HG03460 (cell line): ENCODE measurements around the gene ACTRT2.

ENCODE experiments used
- ATAC-seq: cut with Tn5 transposase; IDR thresholded peaks from one replicate; pipeline ENCODE4 v1.9.1; 2021; ENCODE audit not compliant: unreplicated experiment

The ACTRT2 gene

DNA sequence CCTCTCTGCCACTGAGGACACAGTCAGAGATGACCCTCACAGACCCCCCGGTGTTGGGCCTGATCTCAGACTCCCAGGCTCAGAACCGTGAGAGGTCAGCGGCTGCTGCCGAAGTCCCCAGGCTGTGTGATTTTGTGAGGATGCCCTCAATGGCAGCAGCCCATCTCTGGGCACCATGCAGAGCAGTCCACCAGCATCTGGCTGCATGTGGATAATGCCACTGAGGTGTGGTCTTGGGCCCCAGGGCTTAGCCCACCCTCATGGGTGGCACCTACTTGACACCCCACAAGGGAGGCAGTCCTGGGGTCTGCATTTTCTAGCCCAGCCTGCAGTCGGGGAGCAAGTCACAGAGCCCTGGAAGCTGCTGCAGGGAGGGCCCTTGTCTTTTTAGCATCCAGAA lies 5.5 kb upstream of the ACTRT2 start:
- ATAC-seq, result no peak

DNA sequence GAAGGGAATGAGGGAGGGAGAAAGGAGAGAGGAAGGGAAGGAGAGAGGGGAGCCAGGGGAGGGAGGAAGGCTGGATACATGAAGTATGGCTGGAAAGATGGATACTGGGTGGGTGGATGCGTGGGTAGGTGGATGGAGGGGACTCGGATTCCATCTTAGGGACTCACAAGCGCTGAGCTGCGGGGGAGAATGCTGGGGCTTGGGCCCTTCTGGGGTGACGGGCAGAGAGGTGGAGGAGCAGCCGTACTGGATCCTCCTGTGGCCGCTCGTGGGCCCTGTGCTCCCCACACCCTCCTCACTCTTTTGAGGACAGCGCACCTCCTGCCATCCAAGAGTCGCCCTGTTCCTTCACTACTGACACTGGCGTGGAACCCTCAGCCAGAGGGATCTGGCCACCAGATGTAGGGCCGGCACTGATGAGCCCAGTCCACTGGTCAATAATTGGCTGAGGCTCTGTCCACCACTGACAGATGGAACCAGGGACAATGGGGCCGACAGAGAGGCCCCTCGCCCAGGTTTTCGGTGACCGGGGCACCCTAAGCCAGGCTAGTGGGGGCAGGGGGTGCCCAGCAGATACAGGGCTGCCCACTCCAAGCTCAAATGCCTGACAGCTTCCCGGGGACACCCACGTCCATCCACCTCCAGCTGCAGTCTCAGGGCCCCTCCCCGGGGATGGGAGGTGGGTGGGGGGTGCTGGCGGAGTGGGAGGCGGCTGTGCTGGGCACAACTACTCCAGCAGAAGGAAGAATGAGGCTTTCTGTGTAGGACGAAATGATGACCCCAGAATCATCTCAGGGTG lies 4.4 kb upstream of the ACTRT2 start:
- ATAC-seq, result no peak

DNA sequence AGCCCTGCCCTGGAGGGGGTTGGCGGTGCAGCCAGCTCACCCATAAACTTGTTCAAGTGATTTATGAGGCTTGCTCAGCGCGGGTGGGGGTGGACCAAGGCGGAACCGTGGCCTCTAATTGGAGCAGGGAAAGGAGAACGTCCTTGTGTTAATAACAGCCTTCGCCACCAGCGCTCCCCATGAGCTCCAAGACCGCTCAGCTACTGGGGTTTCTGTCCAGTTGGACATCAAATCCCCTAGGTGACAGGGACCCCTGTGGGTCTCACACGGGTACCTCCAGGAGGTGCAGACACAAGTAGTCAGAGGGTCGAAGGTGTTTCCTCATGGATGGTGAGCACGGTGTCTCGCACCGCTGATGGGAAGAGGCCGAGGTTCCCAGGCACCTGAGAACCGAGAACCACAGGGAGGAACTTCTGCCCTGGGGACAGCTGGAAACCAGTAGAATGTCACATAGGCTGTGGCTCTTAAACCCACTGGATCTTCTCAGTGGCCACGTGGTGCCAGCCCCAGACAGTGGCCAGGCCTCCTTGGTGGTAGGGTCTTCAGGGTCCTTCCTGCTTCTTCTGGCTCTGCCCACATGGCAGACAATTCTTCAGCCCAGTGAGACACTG lies 3.7 kb upstream of the ACTRT2 start:
- no peak for ATAC-seq

DNA sequence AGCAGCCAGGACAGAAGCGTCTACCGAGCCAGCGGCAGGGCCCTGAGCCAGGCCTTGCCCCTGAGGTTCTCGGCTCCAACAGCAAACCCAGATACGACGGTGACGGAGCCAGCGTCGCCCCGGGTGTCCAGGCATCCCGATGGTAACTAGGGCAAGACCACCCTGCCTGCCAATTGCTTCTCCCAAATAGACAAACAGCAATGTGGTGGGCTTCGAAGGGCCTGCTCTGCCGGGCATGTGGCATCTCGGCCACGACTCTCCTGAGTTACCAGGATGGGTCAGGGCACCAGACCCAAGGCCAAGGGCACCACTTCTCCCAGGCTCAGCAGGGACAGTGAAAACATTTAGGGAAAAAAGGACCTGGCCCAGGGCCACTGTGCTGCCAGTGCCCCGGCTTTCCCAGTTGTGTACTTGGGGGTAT lies 3.2 kb upstream of the ACTRT2 start:
- ATAC-seq, result no peak

DNA sequence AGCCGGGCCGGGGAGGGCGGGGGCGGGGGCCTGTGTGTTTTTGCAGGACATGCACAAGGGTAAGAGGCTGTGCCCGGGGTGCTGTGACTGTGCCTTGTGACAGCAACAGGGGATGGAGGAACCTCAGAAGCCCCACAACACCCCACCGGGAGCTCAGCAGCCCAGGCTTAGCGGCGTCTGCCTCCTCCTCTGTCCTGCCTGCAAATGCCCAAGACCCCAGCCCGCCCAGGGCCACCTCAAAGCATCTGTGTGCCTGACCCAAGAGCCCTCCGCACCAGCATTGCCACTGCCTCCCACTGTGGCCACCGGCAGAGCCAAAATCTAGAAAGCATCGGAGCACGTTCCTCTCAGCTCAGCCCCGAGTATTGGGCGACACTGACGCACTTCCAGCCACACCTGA lies 2.7 kb upstream of the ACTRT2 start:
- ATAC-seq, result no peak

DNA sequence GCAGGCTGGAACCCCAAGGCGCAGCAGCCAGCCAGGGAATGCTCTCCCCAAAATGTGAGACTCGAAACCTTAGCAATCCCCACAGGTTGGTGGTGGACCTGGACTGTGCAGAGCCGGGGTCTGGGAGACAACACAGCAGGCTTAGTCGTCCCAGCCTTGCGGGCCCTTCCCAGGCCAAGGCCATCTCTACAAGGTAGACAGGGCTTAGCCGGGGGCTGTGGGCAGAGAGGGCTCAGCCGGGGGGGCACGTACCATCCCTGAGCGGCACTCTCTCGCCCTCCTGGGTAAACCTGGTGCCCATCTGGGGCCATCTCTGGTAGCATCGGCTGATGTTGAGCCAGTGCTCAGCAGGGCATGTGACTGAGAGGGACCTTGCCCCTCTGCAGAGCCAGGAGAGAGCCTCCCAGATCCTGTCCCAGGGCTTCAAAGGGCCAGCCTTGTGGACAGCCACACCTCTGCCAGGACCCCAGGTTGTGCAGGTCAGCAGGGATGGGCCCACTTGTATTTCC lies 2.2 kb upstream of the ACTRT2 start:
- no peak for ATAC-seq

DNA sequence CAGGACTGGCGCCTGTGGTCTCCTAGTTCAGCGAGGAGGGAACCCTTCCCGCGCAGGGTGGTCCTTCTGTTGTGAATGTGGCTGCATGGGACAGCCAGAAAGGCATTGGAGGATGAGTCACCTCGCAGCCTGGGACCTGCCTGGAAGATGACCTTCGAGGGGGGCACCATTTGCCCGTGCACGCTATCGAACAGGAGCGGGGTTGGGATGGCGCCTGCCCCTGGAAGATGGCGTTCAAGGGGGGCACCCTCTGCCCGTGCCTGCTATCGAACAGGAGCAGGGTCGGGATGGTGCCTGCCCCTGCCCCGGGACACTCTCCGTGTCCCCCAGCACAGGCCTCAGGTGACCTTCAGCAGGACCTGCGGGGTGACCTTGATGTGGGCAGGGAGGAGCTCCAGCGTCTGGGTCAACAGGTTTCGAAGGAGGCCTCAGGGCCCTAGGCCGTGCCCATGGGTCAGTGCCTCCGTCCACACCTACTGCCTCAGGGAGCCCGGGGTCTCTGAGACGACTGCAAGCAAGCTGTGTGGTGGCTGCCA lies 1.7 kb upstream of the ACTRT2 start:
- no peak for ATAC-seq

DNA sequence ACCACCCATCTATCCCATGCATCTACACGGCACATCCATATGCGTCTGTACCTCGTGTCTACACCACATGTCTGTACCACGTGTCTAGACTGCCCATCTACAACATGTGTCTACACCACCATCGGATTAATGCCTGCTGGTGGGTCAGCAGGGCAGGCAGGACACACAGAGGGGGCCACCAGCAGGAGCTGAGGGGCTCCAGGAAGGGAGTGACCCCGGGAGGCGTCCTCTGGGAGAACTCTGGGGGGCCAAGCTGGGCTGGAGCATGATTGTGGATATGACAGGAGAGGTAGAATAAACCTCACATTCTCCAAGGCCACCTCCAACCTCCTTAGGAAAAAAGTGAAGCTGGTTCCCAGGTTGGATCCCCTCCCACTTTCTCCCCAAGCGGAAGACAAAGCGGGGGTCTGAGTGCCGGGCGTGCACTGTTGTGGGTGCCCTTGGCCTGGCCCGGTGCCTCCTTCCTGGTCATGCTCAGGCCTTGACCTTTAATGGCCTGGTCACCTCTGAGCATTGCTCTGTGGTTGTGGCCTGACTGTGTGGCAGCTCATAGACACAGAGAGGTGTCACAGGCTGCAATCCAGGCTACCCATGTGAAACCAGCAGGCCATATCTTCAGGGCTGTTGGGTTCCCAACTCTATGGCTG lies 881 bp upstream of the ACTRT2 start:
- no peak for ATAC-seq

DNA sequence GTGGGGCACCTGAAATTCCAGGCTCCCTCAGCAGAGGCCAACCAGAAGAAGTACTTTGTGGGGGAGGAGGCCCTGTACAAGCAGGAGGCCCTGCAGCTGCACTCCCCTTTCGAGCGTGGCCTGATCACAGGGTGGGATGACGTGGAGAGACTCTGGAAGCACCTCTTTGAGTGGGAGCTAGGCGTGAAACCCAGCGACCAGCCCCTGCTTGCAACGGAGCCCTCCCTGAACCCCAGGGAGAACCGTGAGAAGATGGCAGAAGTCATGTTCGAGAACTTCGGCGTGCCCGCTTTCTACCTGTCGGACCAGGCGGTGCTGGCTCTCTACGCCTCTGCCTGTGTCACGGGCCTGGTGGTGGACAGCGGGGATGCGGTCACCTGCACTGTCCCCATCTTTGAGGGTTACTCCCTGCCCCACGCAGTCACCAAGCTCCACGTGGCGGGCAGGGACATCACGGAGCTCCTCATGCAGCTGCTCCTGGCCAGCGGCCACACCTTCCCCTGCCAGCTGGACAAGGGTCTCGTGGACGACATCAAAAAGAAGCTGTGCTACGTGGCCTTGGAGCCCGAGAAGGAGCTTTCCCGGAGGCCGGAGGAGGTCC lies 634 bp downstream of the ACTRT2 start:
- no peak for ATAC-seq

DNA sequence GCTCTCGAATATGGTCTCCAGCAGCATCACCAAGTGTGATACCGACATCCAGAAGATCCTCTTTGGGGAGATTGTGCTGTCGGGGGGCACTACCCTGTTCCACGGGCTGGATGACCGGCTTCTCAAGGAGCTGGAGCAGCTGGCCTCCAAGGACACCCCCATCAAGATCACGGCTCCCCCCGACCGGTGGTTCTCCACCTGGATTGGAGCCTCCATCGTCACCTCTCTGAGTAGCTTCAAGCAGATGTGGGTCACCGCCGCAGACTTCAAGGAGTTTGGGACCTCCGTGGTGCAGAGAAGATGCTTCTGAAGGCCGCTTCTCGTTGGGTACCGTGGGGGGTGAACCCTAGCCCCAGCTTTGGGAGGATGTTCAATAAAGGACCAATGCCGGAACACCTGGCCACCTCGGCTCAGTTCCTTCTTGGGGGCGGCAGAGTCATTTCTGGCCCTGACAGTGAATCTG lies 1.3 kb downstream of the ACTRT2 start:
- ATAC-seq, result no peak

DNA sequence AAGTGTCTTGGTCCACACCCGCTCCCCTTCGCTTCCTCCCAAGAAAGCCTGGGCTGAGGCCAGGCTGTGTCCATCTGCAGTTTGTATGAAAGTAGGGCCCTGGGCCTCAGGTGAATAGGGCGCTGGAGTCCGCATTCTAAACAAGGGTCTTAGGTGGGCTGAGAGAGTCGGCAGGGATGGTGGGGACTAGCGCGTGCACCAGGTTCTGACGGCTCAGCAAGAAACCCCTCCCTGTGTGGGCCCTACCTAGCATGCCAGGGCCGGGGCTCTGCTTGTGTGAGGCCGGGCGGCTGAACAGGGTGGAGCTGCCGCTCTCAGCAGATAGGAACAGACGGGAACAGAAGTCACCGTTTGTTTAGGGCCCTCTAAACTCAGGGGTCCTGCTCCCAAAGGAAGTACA lies 1.7 kb downstream of the ACTRT2 start:
- no peak for ATAC-seq

DNA sequence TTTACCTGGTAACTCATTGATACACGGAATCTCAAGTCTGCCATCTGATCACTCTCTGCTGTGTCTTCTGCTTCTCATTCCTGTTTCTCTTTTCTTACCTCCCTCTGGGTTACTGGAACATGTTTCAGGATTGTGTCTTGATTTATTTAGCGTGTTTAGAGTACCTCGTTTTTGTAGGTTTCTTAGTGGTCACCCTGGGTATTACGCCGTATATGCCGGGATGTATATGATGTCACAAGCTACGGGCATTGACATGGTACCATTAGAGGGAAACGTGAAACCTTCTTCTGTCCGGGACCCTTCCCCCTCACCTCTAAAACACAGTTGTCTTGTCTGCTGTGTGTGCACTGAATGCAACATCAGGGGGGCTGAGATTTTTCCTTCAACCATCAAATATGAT lies 2.8 kb downstream of the ACTRT2 start:
- no peak for ATAC-seq

DNA sequence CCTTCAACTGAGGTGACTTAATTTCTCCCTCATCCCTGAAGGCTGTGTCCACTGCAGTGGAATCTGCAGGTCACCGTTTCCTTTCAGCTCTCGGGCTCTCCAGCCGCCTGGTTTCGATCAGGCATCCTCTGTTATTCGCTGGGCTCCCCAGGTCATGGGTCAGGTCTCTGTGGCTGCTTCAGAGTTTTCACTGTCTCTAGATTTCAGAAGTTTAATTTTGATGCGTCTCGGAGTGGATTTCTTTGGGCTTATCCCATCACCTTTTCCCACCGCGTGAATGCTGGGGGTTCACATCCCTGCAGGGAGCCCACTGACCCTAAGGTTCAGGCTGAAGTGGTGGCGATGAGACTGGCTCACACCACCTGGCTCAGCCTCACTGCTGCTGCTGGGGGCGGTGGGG lies 3.3 kb downstream of the ACTRT2 start:
- no peak for ATAC-seq

DNA sequence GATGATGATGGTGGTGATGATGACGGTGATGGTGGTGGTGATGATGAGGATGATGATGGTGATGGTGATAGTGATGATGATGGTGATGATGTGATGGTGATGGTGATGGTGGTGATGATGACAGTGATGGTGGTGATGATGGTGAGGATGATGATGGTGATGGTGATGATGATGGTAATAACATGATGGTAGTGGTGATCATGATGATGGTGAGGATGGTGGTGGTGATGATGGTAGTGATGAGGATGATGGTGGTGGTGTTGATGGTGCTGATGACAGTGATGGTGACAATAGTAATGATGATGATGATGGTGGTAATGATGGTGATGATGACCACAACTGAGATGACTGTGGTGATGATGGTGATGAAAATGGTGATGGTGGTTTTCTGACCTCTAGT lies 4.9 kb downstream of the ACTRT2 start:
- no peak for ATAC-seq

DNA sequence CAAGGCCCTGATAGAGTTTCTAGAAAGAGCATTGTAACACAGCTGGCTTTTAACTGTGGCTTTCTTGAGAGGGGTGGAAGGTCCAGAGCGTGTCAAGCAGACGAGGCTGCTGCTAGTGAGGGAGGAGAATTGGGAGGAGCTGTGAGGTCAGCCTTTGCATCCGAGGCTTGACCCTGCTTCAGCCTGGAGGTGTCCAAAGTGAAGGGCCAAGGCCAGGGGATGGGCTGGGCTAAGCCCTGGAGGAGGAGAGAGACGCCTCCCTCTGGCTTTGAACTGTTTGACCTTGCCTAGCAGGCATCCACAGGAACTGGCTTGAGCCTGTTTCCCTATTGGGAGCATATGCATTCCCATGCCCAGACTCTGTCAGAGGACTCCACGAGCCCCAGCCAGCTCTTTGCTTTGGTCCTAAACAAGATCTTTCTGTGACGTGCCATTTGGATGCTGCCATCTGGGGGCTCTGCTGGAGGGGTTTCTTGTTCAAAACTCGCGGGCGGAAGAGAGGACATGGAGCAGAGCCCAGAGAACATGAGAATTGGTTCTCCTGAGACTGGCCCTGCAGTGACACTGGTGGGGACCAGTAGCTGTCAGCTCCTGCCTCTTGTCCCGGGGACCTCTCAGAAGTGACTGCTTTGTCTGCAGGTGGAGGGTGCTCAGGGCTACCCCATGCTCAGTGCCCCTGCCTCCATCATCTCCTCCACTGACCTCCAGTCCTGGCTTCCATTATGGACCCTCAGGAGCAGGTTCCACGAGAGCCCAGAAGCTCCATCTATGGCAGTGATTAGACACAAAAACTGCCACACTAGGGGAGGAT lies 5.5 kb downstream of the ACTRT2 start:
- ATAC-seq, result no peak

DNA sequence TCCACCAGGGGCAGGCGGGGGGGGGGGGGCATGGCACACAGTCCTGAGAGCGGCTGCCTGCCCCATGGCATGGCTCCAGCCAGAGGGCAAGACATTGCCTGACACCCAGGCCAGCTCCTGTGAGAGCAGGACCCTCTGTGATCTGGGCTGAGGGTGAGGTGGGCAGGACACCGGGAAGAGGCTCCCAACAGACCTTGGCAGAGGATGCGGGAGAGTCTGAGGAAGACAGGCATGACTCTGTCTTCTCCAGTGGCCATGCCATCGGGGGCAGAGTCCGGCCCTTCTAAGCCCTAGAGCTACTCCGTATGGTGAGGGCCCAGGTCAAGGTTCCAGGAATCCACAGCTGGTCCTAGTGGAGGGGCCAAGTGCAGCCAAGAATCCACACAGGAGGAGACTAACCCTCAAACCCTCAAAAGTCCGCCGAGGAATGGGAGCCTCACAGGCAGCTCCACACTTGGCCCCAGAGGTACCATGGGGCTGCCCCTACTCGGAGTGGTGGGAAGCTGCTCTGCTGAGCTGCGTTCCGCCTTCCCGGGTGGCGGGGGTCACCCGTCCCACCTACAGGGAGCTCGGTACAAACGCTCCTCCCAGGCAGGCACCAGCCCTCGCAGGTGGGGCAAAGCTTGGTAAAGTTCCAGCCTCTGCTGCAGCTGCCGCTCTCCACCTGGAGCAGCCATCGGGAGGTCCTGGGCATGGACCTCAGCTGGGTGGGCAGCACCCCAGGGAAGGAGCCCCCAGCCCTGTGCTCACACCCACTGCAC lies 6.5 kb downstream of the ACTRT2 start:
- ATAC-seq, result no peak

DNA sequence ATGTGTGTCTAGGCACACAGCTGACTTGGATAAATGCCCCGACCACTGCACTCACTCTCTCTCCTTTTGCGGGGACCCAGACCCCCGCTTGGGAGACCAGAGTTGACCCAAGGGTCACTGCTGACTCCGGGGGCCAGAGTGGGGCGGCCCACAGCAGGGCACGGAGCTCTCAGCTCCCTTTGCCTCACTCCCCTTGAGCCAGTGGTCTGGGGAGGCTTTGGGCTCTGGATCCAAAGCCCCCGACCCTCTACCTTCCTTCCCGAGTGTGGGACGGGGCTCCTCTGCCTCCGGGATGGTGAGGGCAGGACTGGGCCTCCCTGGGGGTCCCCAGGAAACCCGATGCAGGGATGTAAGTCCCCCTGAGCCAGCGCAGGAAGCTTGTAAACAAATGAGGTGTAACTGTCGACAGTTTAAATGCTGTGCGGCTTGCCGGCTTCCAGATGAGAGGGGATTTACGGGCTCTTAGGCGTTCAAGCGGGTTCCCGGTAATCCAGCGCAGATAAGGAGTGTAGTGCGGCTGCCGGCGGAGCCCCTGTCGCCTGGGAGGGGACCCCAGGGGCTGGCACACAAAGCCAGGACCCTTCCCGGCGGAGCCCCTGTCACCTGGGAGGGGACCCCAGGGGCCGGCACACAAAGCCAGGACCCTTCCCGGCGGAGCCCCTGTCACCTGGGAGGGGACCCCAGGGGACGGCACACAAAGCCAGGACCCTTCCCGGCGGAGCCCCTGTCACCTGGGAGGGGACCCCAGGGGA lies 7.4 kb downstream of the ACTRT2 start:
- no peak for ATAC-seq

DNA sequence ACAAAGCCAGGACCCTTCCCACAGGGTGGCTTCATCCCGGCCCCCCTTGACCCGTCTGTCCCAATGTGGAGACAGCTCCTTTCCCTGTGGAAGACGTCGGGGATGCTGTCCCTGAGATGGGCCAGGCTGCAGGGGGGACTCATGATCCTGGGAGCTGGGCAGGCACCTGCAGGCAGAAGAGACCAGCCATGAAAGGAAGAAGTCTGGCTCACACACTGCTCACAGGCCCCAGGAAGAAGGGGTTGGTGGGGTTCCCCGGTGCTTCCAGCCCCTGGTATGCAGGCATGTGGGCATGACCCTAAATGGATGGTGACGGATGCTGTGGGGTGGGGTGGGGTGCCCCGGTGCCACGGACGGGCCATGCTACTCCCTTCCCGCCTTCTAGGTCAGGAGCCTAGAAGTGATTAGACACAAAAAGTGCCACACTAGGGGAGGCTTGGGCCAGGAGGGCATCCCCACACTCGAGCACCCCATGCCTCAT lies 8.3 kb downstream of the ACTRT2 start:
- ATAC-seq, result no peak
